Endometrial microvascular endothelial cells (primary cell): ENCODE measurements around the gene TMEM259. TPM values are rescaled to one million over a fixed set of nuclear protein-coding genes. Genes with fewer than 3 reads are reported as not detected.
"Not testable (repeated sequence)": the region's sequence is repeated elsewhere in the genome, so short reads cannot be mapped to it uniquely, and the experiment has no call there.

Experiments
- in situ Hi-C: cut with HindIII; loops from 2 replicates; pipeline ENCODE4 v1.10.0; 2017; ENCODE audit warnings: low sequenced_read_pairs, low pct_unique_long_range_greater_than_20kb; ENCODE audit errors: inconsistent ontology term
- total RNA-seq: library from RNA; depleted of rRNA; stranded (reverse); fragments of >200 nt; gene quantifications from one replicate; pipeline ENCODE4 v1.2.3, GENCODE V29; 2015; ENCODE audit errors: inconsistent ontology term

TMEM259 gene
- total RNA-seq, 1 donor from 2014 or later: 124 TPM

GRCh38 chr19:1041835-1042685 is 21.1 kb upstream of the TMEM259 start:
- in situ Hi-C loops: no loop called here

DNA sequence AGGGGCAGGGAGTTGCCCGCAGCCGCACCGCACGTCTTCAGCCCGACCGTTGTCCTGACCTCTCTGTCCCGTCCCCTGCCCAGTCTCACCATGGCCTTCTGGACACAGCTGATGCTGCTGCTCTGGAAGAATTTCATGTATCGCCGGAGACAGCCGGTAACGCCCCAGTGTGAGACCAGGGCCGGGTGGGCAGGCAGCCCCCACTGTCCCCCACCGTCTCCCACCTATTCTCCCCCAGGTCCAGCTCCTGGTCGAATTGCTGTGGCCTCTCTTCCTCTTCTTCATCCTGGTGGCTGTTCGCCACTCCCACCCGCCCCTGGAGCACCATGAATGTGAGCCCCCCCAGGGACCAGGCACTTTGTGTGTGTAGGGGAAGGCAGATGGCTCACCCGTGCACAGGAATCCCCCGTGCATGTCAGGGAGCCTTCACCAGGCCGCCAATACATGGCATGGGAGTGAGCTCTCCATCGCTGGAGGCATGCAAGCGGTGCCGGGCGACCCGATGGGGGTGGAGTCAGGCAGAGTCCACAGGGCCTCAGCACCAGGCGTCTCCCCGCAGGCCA is 20.4 kb upstream of the TMEM259 start:
- in situ Hi-C loops: no loop called here

DNA sequence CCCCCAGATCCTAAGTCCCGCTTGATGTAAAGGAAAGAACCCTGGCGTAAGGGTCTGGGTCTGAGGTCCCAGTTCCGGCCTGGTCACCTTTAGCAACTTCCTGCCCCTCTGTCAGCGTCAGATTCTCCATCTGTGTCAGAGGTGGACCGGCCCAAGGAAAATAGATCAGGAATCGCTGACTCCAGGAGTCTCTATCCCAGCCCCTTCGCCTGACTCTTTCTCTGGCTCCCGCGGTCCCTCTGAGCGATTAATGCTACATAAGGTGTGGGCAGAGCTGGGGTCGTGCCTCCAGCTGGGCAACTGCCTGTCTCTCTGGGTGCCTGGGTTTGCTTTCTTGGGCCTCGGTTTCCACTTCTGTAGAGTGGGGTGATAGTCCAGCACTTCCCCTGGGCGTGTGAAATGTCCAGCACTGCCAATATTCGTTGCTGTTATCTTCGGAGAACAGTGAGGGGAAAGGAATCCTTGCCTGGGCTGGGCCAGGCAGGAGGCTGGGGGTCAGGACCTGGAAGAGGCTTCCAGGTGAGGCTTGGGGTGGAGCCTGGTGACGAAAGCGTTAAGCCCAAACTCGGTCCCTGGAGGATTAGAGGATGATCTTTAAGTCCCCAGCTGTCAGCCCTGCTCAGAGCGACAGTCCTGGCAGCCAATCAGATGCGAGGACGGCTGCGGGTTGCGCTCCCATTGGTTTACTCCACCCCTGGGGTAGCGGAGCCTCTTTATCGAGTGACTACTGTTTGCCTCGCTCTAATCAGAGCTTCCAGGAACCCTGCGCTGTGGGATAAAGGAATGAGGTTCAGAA is 19.8 kb upstream of the TMEM259 start:
- in situ Hi-C loops: no loop called here

DNA sequence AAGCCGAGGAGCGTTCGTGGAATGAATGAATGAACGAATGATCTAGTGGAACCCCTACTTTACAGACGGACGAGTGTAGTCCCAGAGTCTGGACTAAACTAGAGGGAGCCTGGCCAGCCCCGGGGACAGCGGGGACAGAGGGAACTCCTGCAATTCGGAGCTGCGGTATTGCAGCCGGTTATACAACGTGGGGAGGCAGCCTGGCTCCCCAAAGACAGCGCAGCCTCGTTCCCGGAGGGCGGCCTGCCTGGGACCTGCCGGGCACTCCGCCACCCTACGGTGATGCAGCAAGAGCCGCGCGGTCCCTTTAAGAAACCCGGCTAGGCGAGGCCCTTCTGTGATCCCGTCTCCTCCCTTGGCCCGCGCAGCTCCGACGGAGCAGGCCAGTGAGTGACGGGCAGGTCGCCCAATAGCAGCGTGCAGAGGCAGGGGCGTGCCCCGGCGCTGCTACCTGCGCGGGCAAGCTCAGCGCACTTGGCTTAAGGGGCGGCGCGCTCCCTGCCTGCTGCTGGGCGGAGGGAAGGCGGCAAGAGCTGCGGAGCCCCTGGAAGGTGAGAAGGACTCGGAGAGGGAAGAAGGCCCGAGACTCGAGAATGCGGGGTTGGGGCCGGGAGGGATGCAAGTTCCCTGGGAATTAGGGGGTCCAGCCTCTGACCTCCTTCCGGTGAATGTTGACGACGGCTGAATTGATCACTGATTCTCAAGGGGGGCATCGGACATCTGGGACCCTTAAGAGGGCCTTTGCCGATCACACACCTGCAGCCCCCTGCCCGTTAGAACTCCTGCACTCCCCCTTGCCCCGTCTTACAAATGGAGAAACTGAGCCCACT is 18.9 kb upstream of the TMEM259 start, which contains the start of gene ABCA7:
Gene ABCA7 (plus strand): TSS at position 462 of the 830 bp plus-strand sequence. CDS start 1,255 bp downstream, outside the sequence.
- in situ Hi-C loops: no loop called here

GRCh38 chr19:1038978-1039645 is 18.2 kb upstream of the TMEM259 start:
- in situ Hi-C loops: no loop called here

DNA sequence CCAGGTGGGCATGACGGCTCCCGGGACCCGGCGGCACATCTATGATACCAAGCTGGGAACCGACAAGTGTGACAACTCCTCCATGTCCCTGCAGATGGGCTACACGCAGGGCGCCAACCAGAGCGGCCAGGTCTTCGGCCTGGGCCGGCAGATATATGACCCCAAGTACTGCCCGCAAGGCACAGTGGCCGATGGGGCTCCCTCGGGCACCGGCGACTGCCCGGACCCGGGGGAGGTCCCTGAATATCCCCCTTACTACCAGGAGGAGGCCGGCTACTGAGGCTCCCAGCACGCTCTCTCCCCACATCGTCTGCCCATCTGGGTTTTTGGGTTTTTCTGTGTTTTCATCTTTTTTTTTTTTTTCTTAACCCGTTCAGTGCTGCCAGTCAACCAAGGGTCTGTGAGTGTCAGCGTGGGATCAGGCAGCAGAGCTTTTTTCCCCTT is 16.7 kb upstream of the TMEM259 start:
- in situ Hi-C loops: no loop called here

DNA sequence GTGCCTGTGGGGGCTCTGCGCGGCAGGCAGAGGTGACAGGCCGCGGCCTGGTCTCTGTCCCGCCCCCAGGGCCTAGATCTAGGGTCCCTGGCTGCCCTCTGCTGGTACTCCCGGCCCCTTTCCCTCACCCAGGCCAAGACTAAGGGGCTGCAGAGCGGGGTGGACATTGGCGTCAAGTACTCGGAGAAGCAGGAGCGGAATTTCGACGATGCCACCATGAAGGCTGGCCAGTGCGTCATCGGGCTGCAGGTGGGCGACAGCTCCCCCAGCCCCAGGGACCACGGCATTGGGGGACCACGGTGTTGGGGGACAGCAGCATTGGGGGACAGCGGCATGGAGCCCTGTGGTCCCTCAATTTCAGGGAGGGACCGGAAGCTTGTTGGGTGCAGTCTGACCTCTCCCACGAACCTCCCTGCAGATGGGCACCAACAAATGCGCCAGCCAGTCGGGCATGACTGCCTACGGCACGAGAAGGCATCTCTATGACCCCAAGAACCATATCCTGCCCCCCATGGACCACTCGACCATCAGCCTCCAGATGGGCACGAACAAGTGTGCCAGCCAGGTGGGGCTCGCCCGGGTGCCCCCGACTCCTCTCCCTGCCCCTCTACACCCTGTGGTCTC is 15.2 kb upstream of the TMEM259 start:
- in situ Hi-C loops: no loop called here

GRCh38 chr19:1032264-1032867 is 11.4 kb upstream of the TMEM259 start:
- in situ Hi-C loops: no loop called here

GRCh38 chr19:1028062-1028926 is 7.4 kb upstream of the TMEM259 start:
- in situ Hi-C loops: no loop called here

- in situ Hi-C loops: no loop called here
Measured at GRCh38 chr19:1027650-1028061, 6.7 kb upstream of the TMEM259 start.

GRCh38 chr19:1026783-1027649 is 6.1 kb upstream of the TMEM259 start:
- in situ Hi-C loops: no loop called here

DNA sequence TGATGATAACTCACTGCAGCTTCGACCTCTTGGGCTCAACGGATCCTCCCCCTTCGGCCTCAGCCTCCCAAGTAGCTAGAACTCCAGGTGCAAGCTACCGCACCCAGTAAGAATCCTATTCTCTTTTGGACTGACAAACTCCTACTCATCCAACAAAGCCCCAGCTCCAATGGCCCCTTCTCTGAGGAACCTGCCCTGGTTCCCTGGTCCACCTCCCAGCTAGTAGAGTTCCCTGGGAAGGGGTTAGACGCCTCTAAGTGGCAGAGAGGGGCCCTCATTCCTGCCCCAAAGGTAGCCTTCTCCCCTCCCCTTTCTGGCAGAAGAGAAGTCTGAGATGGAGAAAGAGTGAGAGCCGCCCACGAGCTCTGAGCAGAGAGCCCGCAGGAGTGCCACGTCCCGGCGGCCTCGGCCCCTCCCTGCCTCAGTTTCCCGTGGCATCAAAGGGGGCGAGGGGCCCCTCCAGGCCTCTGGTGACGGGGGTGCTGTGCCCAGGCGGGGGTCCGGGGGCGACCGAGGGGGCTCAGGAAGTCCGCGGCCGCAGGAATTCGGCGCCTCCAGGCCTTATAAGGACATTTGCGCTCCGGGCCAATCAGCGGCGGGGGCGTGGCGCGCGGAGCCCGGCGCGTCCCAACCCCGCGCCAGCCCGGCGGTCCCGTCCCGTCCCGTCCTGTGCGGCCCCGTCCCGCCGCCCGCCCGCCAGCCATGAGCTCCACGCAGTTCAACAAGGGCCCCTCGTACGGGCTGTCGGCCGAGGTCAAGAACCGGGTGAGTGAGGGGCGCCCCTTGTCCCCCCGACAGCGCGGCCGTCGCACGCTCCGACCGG is 5.2 kb upstream of the TMEM259 start, which contains the start of gene CNN2:
Gene CNN2 (plus strand): TSS at position 649 of the 823 bp plus-strand sequence. CDS start 54 bp downstream, at position 703.
- in situ Hi-C loops: no loop called here

DNA sequence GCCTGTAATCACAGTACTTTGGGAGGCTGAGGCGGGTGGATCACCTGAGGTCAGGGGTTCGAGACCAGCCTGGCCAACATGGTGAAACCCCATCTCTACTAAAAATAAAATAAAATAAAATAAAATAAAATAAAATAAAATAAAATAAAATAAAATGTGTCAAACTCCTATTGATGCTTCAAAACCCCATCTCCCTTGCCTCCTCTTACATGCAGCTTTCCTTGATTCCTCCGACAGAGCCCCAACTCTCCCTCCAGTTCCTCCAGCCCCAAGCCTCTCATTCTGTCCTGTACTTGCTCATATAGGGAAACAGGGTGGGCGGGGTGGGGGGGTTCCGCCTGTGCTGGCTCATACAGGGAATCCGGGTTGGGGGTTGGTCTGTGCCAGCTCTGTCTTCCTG is 4.2 kb upstream of the TMEM259 start:
- in situ Hi-C loops: not testable (repeated sequence)

DNA sequence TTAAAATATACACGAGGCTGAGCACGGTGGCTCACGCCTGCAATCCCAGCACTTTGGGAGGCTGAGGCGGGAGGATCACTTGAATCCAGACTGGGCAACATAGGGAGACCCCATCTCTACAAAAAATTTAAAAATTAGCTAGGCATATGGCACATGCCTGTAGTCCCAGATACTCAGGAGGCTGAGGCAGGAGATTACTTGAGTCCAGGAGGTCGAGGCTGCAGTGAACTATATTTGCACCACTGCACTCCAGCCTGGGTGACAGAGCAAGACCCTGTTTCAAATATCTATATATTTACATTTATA is 2.9 kb upstream of the TMEM259 start:
- in situ Hi-C loops: not testable (repeated sequence)
